Left lung (tissue), 10 donors: ENCODE data around the gene EPHB2. TPM values are rescaled to one million over a fixed set of nuclear protein-coding genes. Genes with fewer than 3 reads are reported as not detected.

Experiments
- ATAC-seq: fragments of 200-7000 bp; cut with Tn5 transposase; one replicate; pipeline ENCODE4 v1.9.1; 2020; ENCODE audit warnings: moderate library complexity
- DNase-seq, 4 donors: peaks; one replicate each; pipeline ENCODE4 v3.0.0-alpha.2; 2013 to 2020
- H3K27ac ChIP-seq, 2 donors: fragments of 200-600 bp; sonication (generic) in 1 of 2; one replicate each; pipeline versions ENCODE4 v1.5.0 to v1.8.0; 2020 to 2021
- H3K27me3 ChIP-seq, 2 donors: fragments of 200-600 bp; sonication (generic) in 1 of 2; one replicate each; pipeline versions ENCODE4 v1.5.0 to v1.8.0; 2020 to 2021
- H3K36me3 ChIP-seq, 2 donors: fragments of 200-600 bp; sonication (generic) in 1 of 2; one replicate each; pipeline versions ENCODE4 v1.5.0 to v1.8.0; 2020 to 2021
- H3K4me1 ChIP-seq, 2 donors: fragments of 200-600 bp; one replicate each; pipeline ENCODE4 v1.8.0; 2021
- H3K4me3 ChIP-seq, 2 donors: fragments of 200-600 bp; sonication (generic) in 1 of 2; one replicate each; pipeline versions ENCODE4 v1.5.0 to v1.8.0; 2020 to 2021; ENCODE audit warnings: mild to moderate bottlenecking in 1 of 2
- H3K9me3 ChIP-seq, 2 donors: fragments of 200-600 bp; sonication (generic) in 1 of 2; one replicate each; pipeline versions ENCODE4 v1.5.0 to v1.8.0; 2020 to 2021
- CTCF ChIP-seq, 2 donors: fragments of 200-600 bp; sonication (generic) in 1 of 2; IDR thresholded peaks; one replicate each; pipeline versions ENCODE4 v1.5.0 to v1.8.0; 2021; ENCODE audit warnings: antibody characterized with exemption in 2 of 2
- intact Hi-C, 2 donors: fragments of 100-400 bp; cut with DNase I; formaldehyde crosslinking; loops; one replicate each; pipeline versions ENCODE4 v1.11.2 to v1.14.2; 2022
- polyA plus RNA-seq, 6 donors: library from polyadenylated mRNA; unstranded; fragments of 120-200 nt; gene quantifications; one replicate each; pipeline ENCODE4 v1.2.1, GENCODE V29; 2013; ENCODE audit not compliant: insufficient read length in 6 of 6
- total RNA-seq, 2 donors: library from RNA; stranded (reverse); fragmentation: NEBNext Ultra II Directional; extraction: Animal tissue kit (Norgen Biotek cat#: 25700); gene quantifications; one replicate each; pipeline ENCODE4 v1.2.1, GENCODE V29; 2021
- donor health status: DM: no; HTN: yes; CAD: no.
- donor health status: DM: no; HTN: no; CAD: no.

EPHB2 gene
- total and polyA plus RNA-seq, 8 donors: 11.3 to 21.0 (median 17.2) TPM

DNA sequence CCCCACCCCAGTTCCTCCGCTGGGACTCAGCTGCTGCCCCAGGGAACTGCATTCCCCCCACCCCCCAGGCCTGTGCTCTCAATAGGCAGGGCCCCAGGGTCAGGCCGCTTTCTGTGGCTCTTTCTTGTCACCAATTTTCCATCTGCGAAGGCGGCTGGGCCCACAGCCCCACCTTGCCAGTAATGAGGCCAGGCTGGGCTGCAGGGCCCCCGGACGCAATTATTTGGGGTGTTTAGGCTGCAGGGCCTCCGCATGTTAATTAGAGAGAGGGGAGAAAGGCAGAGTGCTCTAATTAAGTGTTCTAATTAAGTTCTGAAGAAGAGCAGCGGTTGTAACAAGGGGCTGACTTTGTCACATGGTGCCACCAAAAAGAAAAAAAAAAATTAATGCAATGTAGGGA is 71.8 kb downstream of the EPHB2 start:
- Histone ChIP-seq H3K36me3 (no peaks in the 10 kb centered on the region), H3K27me3 (peaks cover 0 to 34% of the 10 kb centered on the region in 2 donors), H3K9me3 (no peaks in the 10 kb centered on the region), H3K4me1 (peaks cover 0 to 4% of the 10 kb centered on the region in 2 donors), H3K4me3 (no peak overlapping the region), H3K27ac (no peak overlapping the region)
- no peak for TF ChIP-seq CTCF (IDR thresholded peaks at IDR 0.05)
- no peak for ATAC-seq
- intact Hi-C loops: no loop called here
- no peak for DNase-seq

DNA sequence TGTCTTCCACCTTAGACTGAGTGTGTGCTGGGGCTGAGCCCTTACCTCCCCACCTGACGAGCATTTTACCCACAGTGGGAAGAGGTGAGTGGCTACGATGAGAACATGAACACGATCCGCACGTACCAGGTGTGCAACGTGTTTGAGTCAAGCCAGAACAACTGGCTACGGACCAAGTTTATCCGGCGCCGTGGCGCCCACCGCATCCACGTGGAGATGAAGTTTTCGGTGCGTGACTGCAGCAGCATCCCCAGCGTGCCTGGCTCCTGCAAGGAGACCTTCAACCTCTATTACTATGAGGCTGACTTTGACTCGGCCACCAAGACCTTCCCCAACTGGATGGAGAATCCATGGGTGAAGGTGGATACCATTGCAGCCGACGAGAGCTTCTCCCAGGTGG is 73.7 kb downstream of the EPHB2 start:
- H3K27ac ChIP-seq: no peak overlapping the region
- no peak for TF ChIP-seq CTCF (IDR thresholded peaks at IDR 0.05)
- ATAC-seq: no peak
- H3K36me3 ChIP-seq: no peaks in the 10 kb centered on the region
- no peak overlapping the region for H3K4me3 ChIP-seq
- intact Hi-C loops: no loop called here
- H3K9me3 ChIP-seq: no peaks in the 10 kb centered on the region
- H3K27me3 ChIP-seq: peaks cover 0 to 15% of the 10 kb centered on the region in 2 donors
- H3K4me1 ChIP-seq: no peaks in the 10 kb centered on the region
- DNase-seq: no peak

DNA sequence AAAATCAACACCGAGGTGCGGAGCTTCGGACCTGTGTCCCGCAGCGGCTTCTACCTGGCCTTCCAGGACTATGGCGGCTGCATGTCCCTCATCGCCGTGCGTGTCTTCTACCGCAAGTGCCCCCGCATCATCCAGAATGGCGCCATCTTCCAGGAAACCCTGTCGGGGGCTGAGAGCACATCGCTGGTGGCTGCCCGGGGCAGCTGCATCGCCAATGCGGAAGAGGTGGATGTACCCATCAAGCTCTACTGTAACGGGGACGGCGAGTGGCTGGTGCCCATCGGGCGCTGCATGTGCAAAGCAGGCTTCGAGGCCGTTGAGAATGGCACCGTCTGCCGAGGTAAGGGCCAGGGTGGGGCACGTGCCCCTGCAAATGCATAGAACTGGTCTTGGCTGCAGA is 74.1 kb downstream of the EPHB2 start:
- H3K4me3 ChIP-seq: no peak overlapping the region
- H3K36me3 ChIP-seq: no peaks in the 10 kb centered on the region
- ATAC-seq (no peak), DNase-seq (no peak)
- no peaks in the 10 kb centered on the region for H3K4me1 ChIP-seq
- no peak for TF ChIP-seq CTCF (IDR thresholded peaks at IDR 0.05)
- no peak overlapping the region for H3K27ac ChIP-seq
- H3K27me3 ChIP-seq: peaks cover 0 to 13% of the 10 kb centered on the region in 2 donors
- no peaks in the 10 kb centered on the region for H3K9me3 ChIP-seq
- intact Hi-C loops: no loop called here

- intact Hi-C loops: no loop called here
- no peaks in the 10 kb centered on the region for H3K4me1 ChIP-seq
- no peaks in the 10 kb centered on the region for H3K36me3 ChIP-seq
- no peak for TF ChIP-seq CTCF (IDR thresholded peaks at IDR 0.05)
- H3K9me3 ChIP-seq: no peaks in the 10 kb centered on the region
- no peak overlapping the region for H3K4me3 ChIP-seq
- no peak for ATAC-seq
- H3K27me3 ChIP-seq: no peaks in the 10 kb centered on the region
- no peak for DNase-seq
- no peak overlapping the region for H3K27ac ChIP-seq
Observed at GRCh38 chr1:22786101-22786500, 75.5 kb downstream of the EPHB2 start.

DNA sequence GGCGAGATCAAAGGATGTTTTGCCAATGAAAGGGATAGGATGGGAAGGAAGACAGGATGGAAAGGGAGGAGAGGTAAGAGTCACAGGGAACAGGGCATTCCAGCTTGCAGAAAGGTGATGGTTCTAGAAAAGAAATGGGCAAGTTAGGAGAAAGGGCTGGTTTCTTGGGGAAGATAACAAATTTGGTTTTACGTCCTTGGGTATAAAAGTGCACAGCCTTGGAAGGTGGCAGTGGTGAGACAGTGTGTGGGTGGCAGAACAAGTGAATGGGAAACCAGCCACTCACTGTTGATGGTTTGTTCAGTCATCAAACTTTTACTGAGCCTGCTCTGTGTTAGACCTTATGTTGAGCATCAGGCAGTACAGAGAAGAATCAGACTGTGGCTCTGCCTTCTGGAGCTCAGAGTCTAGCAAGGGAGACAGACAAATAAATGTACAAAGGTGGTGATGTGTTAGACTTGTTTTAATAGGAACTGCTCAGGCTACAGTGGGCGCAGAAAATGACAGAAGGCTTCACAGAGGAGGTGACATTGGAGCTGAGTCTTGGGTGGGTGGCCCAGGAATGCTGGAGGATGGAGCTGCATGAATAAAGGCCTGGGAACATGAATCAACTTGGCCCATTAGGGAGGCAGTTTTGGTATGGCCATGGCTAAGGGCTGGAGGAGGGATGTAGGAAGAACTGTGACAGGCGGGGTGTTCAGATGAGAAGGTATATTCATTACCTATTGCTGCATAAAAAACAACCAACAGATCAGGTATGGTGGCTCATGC is 76.3 kb downstream of the EPHB2 start:
- Histone ChIP-seq H3K9me3 (no peaks in the 10 kb centered on the region), H3K4me3 (no peak overlapping the region), H3K27me3 (no peaks in the 10 kb centered on the region), H3K4me1 (no peaks in the 10 kb centered on the region), H3K27ac (no peak overlapping the region), H3K36me3 (no peaks in the 10 kb centered on the region)
- no peak for ATAC-seq
- no peak for DNase-seq
- intact Hi-C loops: no loop called here
- no peak for TF ChIP-seq CTCF (IDR thresholded peaks at IDR 0.05)
